ENCODE data around the gene PPFIA4.

GRCh38 chr1:203058676-203058935 is 32.3 kb downstream of the PPFIA4 start:
- TF ChIP-seq CTCF (IDR thresholded peaks at IDR 0.05 in 8 of 11, conservative IDR thresholded peaks at IDR 0.05 in 3 of 11) (no peak), POLR2A (IDR thresholded peaks at IDR 0.05) (no peak), POLR2AphosphoS5 (IDR thresholded peaks at IDR 0.05) (no peak)

Measured in spleen (tissue), 7 donors.